Lung (tissue), 16 donors: Measurements from ENCODE around the gene CCL7. TPM values are rescaled to one million over a fixed set of nuclear protein-coding genes. Genes with fewer than 3 reads are reported as not detected.

Source experiments
- ATAC-seq: fragments of 200-7000 bp; cut with Tn5 transposase; one replicate; pipeline ENCODE4 v1.9.1; 2020; ENCODE audit warnings: moderate number of reproducible peaks; ENCODE audit not compliant: insufficient read depth, low FRiP score
- DNase-seq, 3 donors: peaks; one replicate each; pipeline ENCODE4 v3.0.0-alpha.2; 2013 to 2017
- H3K27ac ChIP-seq, 2 donors: one replicate each; pipeline ENCODE4 v1.5.1; 2013; ENCODE audit warnings: mild to moderate bottlenecking in 2 of 2, moderate library complexity in 2 of 2, control low read depth in 1 of 2, inconsistent platforms in 1 of 2, low read depth in 1 of 2, low read length in 1 of 2
- H3K27me3 ChIP-seq, 3 donors: one replicate each; pipeline ENCODE4 v1.5.1; 2013; ENCODE audit warnings: low read length in 2 of 3; ENCODE audit not compliant: control insufficient read depth in 3 of 3, insufficient read depth in 3 of 3
- H3K36me3 ChIP-seq, 4 donors: one replicate each; pipeline ENCODE4 v1.5.1; 2013; ENCODE audit warnings: low read length in 4 of 4, mild to moderate bottlenecking in 1 of 4, moderate library complexity in 1 of 4; ENCODE audit not compliant: control insufficient read depth in 4 of 4, insufficient read depth in 4 of 4
- H3K4me1 ChIP-seq, 5 donors: one replicate each; pipeline ENCODE4 v1.5.1; 2013; ENCODE audit warnings: low read length in 5 of 5, mild to moderate bottlenecking in 2 of 5, moderate library complexity in 1 of 5; ENCODE audit not compliant: control insufficient read depth in 5 of 5, insufficient read depth in 5 of 5
- H3K4me3 ChIP-seq: one replicate; pipeline ENCODE4 v1.5.1; 2013; ENCODE audit warnings: mild to moderate bottlenecking, control low read depth, moderate library complexity
- H3K9ac ChIP-seq, 2 donors: one replicate each; pipeline ENCODE4 v1.5.1; 2013; ENCODE audit warnings: low read length in 2 of 2, control low read depth in 1 of 2; ENCODE audit not compliant: insufficient read depth in 1 of 2
- H3K9me3 ChIP-seq, 4 donors: one replicate each; pipeline ENCODE4 v1.5.1; 2013; ENCODE audit warnings: low read length in 3 of 4, mild to moderate bottlenecking in 1 of 4, moderate library complexity in 1 of 4; ENCODE audit not compliant: control insufficient read depth in 4 of 4, insufficient read depth in 3 of 4
- CTCF ChIP-seq: IDR thresholded peaks from 2 replicates; pipeline ENCODE4 v1.5.1; 2012; ENCODE audit warnings: mild to moderate bottlenecking; ENCODE audit errors: control extremely low read depth, extremely low read depth
- WGBS, 2 donors: extraction: QIAGEN DNeasy Blood & Tissue Kit; methylation state at CpG; one replicate each; pipeline ENCODE4 v1.1.7; 2013; 5-methylcytosine and 5-hydroxymethylcytosine counted together
- long read RNA-seq, 5 donors: transcript quantifications; one replicate each; lab custom pipeline, GENCODE V29; 2026
- polyA plus RNA-seq, 2 donors: library from polyadenylated mRNA; stranded (reverse); fragments of 200-250 nt; gene quantifications; one replicate each; pipeline ENCODE4 v1.2.1, GENCODE V29; 2013
- total RNA-seq, 2 donors: library from RNA; depleted of rRNA in 1 of 2; stranded (reverse); fragments of >200 nt in 1 of 2; gene quantifications; one replicate each; pipeline ENCODE4 v1.2.1, GENCODE V29; 2014 to 2021
- donor health status: control.
- donor health status: control.
- donor health status: Bipolar disorder and iron deficiency.
- donor health status: healthy.
- donor health status: DM: yes; HTN: yes; CAD: no.

The CCL7 gene
- total RNA-seq, result 1 to 10 TPM in 1 of 2 donors, not detected in 1; 1.0 TPM
- polyA plus RNA-seq, result 10 to 100 TPM in 1 of 2 donors, 1 to 10 TPM in 1; 1.0 to 44.9 TPM
- long read RNA-seq, donor 1, result 0 reads
- long read RNA-seq, donor 2, result 0 reads
- long read RNA-seq, donor 3, result 0 reads
- long read RNA-seq, donor 4, result 0 reads
- long read RNA-seq, donor 5, result 0 reads

- Histone ChIP-seq H3K27ac (no peak within 1 kb of the TSS), H3K4me1 (peaks cover 0 to 2% (median 0%) of the 10 kb centered on the region in 5 donors), H3K36me3 (no peaks in the 10 kb centered on the region), H3K9ac (no peak within 1 kb of the TSS), H3K27me3 (no peaks in the 10 kb centered on the region), H3K9me3 (no peaks in the 10 kb centered on the region), H3K4me3 (no peak within 1 kb of the TSS)
- DNase-seq, result no peak
- no peak for TF ChIP-seq CTCF
- no peak for ATAC-seq
- WGBS, 2 donors, result 28 to 32% methylated on average over 1 of the region's 1 CpG
Measured at GRCh38 chr17:34269969-34270368, at the start of gene CCL7. Gene CCL7 (plus strand): TSS chr17:34270221. CDS start chr17:34270291, 70 bp downstream.

- Histone ChIP-seq H3K36me3 (no peaks in the 10 kb centered on the region), H3K27me3 (no peaks in the 10 kb centered on the region), H3K9me3 (no peaks in the 10 kb centered on the region), H3K4me3 (no peak overlapping the region), H3K9ac (no peak overlapping the region), H3K4me1 (peaks cover 0 to 5% (median 0%) of the 10 kb centered on the region in 5 donors), H3K27ac (peak overlapping the region in 1 of 2 donors; percentile 32)
- DNase-seq (no peak), ATAC-seq (no peak)
- no peak for TF ChIP-seq CTCF
- WGBS, 2 donors, result 45 to 78% methylated on average over 5 of the region's 5 CpGs
Measured at GRCh38 chr17:34220752-34221395, 49.1 kb upstream of the CCL7 start.

GRCh38 chr17:34221411-34221810 lies 48.6 kb upstream of the CCL7 start:
- DNase-seq (no peak), ATAC-seq (no peak)
- no peaks in the 10 kb centered on the region for H3K36me3 ChIP-seq
- 79 to 80% methylated on average over 4 of the region's 4 CpGs for WGBS, 2 donors
- no peaks in the 10 kb centered on the region for H3K9me3 ChIP-seq
- H3K4me3 ChIP-seq, result no peak overlapping the region
- TF ChIP-seq CTCF, result no peak
- peaks cover 0 to 5% (median 0%) of the 10 kb centered on the region in 5 donors for H3K4me1 ChIP-seq
- no peak overlapping the region for H3K9ac ChIP-seq
- H3K27ac ChIP-seq, result no peak overlapping the region
- H3K27me3 ChIP-seq, result no peaks in the 10 kb centered on the region
